ENCODE measurements around the gene ANGPTL7.

Gene ANGPTL7

GRCh38 chr1:11147197-11147770 lies 41.9 kb upstream of the ANGPTL7 start:
- DNase-seq (ENCODE audit: low read depth): no peak
- no peak for TF ChIP-seq CTCF (IDR thresholded peaks at IDR 0.05; ENCODE audit: control insufficient read depth, insufficient read depth, low read depth, low read length, missing control alignments)
- no peak overlapping the region for H3K4me3 ChIP-seq (ENCODE audit: control insufficient read depth, low read depth, low read length)

- no peak overlapping the region for H3K4me3 ChIP-seq (ENCODE audit: control insufficient read depth, low read depth, low read length)
- DNase-seq (ENCODE audit: low read depth): no peak
- no peak for TF ChIP-seq CTCF (IDR thresholded peaks at IDR 0.05; ENCODE audit: control insufficient read depth, insufficient read depth, low read depth, low read length, missing control alignments)
Measured at GRCh38 chr1:11150326-11150725, 38.8 kb upstream of the ANGPTL7 start.

- DNase-seq (ENCODE audit: low read depth): no peak
- no peak for TF ChIP-seq CTCF (IDR thresholded peaks at IDR 0.05; ENCODE audit: control insufficient read depth, insufficient read depth, low read depth, low read length, missing control alignments)
- no peak overlapping the region for H3K4me3 ChIP-seq (ENCODE audit: control insufficient read depth, low read depth, low read length)
Measured at GRCh38 chr1:11151114-11151513, 38.0 kb upstream of the ANGPTL7 start.

GRCh38 chr1:11151826-11152612 lies 37.1 kb upstream of the ANGPTL7 start:
- no peak for DNase-seq (ENCODE audit: low read depth)
- no peak overlapping the region for H3K4me3 ChIP-seq (ENCODE audit: control insufficient read depth, low read depth, low read length)
- TF ChIP-seq CTCF (IDR thresholded peaks at IDR 0.05; ENCODE audit: control insufficient read depth, insufficient read depth, low read depth, low read length, missing control alignments): no peak

- no peak for TF ChIP-seq CTCF (IDR thresholded peaks at IDR 0.05; ENCODE audit: control insufficient read depth, insufficient read depth, low read depth, low read length, missing control alignments)
- DNase-seq (ENCODE audit: low read depth): no peak
- H3K4me3 ChIP-seq (ENCODE audit: control insufficient read depth, low read depth, low read length): no peak overlapping the region
Measured at GRCh38 chr1:11152755-11153154, 36.4 kb upstream of the ANGPTL7 start.

- DNase-seq (ENCODE audit: low read depth): no peak
- no peak for TF ChIP-seq CTCF (IDR thresholded peaks at IDR 0.05; ENCODE audit: control insufficient read depth, insufficient read depth, low read depth, low read length, missing control alignments)
- H3K4me3 ChIP-seq (ENCODE audit: control insufficient read depth, low read depth, low read length): no peak overlapping the region
Measured at GRCh38 chr1:11153184-11153583, 36.0 kb upstream of the ANGPTL7 start.
